Gastroesophageal sphincter (tissue), 3 donors: Measurements from ENCODE around the gene CIB2.

Source experiments
- CTCF ChIP-seq, 4 experiments: fragments of 200-600 bp in 2 of 4; fragments of 450-650 bp in 2 of 4; sonication (generic) in 1 of 4; IDR thresholded peaks; one replicate each; pipeline ENCODE4 v1.5.1; 2017 to 2019; ENCODE audit warnings: antibody characterized with exemption in 4 of 4, mild to moderate bottlenecking in 2 of 4, moderate library complexity in 2 of 4
- EP300 ChIP-seq: sonication (generic); formaldehyde crosslinking; IDR thresholded peaks from one replicate; pipeline ENCODE4 v1.6.1; 2017; ENCODE audit warnings: antibody characterized with exemption, mild to moderate bottlenecking
- POLR2AphosphoS5 ChIP-seq: sonication (generic); formaldehyde crosslinking; IDR thresholded peaks from one replicate; pipeline ENCODE4 v1.6.1; 2017; ENCODE audit warnings: antibody characterized with exemption

GRCh38 chr15:78108300-78109084 lies 22.8 kb downstream of the CIB2 start:
- TF ChIP-seq CTCF (IDR thresholded peaks at IDR 0.05): peak in 3 of 4 experiments; percentile 95 to 97 (median 97)
- no peak for TF ChIP-seq EP300
- no peak for TF ChIP-seq POLR2AphosphoS5
